Left cardiac atrium (tissue), 4 donors: ENCODE data around the gene CFAP100. TPM values are rescaled to one million over a fixed set of nuclear protein-coding genes. Genes with fewer than 3 reads are reported as not detected.

ENCODE experiments used
- ATAC-seq, 2 donors: fragments of 200-7000 bp; cut with Tn5 transposase; one replicate each; pipeline ENCODE4 v1.9.1; 2020; ENCODE audit warnings: mild to moderate bottlenecking in 2 of 2, moderate library complexity in 2 of 2
- DNase-seq: peaks from one replicate; pipeline ENCODE4 v3.0.0-alpha.2; 2020
- intact Hi-C, 2 donors: fragments of 100-400 bp; cut with DNase I; formaldehyde crosslinking; loops; one replicate each; pipeline versions ENCODE4 v1.14.1 to v1.15.1; 2022 to 2023
- total RNA-seq, 2 donors: library from RNA; stranded (reverse); fragmentation: NEBNext Ultra II Directional; extraction: Animal tissue kit (Norgen Biotek cat#: 25700); gene quantifications; one replicate each; pipeline ENCODE4 v1.2.1, GENCODE V29; 2021
- donor health status: DM: no; HTN: yes; CAD: no.
- donor health status: DM: no; HTN: yes; CAD: no; lungs with severe emphysema.
- donor health status: DM: yes; HTN: yes; CAD: no.
- donor health status: Dilated cardiomyopathy.

The CFAP100 gene
- total RNA-seq, 2 donors from 2014 or later = not detected

- intact Hi-C loops = loop anchor here in 1 of 2 donors (2.0 kb wide), 2 partner anchors 33 to 87 kb away; no protein-coding TSS in a partner anchor
- DNase-seq = peak; percentile 98
- peak; percentile 86 to 89 for ATAC-seq
These were observed 38.8 kb upstream of the CFAP100 start for GRCh38 chr3:126355777-126356372.

DNA sequence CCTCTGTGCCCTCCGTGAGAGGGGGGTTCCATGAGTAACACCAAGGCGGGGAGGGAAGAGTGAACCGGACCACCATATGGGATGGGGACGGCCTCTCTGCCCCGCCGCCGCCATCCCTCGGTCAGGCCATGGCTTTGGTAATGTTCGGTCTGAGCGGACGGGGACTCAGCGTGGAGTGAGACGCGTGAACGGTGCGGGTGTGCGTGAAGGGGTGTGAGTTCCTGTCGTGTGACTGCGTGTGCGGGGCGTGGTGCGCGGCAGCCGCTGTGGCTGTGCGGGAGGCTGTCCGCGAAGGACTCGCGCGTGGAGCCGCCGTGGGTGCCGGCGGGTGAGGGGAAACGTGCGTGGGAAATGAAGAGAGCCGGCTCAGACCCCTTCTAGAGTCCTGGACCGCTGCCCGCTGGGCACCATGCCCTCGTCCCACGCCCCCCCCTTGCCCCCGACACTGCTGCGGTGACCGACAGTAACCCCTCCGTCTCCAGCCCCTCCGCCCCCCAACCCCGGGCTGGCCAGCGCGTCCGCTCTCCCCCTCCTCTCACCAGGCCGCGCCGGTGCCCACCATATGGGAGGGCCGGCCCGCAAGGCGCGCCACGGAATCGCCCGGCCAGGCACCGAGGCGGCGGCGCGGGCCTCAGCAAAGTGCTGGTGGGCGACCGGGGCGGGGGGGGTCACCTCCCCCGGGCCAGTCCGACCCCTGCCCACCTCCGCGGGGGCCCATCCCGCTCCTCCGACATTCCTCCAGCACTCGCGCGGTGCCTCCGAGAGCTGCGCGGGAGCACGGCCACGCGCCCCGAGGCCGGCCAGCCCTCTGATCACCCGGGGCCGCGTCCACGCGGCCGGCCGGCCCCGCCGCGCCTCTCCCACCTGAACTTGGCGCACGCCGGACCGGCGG lies 38.1 kb upstream of the CFAP100 start:
- peak; percentile 6 to 17 for ATAC-seq
- intact Hi-C loops = loop anchor here in 1 of 2 donors (2.0 kb wide), 2 partner anchors 32 to 88 kb away; no protein-coding TSS in a partner anchor

DNA sequence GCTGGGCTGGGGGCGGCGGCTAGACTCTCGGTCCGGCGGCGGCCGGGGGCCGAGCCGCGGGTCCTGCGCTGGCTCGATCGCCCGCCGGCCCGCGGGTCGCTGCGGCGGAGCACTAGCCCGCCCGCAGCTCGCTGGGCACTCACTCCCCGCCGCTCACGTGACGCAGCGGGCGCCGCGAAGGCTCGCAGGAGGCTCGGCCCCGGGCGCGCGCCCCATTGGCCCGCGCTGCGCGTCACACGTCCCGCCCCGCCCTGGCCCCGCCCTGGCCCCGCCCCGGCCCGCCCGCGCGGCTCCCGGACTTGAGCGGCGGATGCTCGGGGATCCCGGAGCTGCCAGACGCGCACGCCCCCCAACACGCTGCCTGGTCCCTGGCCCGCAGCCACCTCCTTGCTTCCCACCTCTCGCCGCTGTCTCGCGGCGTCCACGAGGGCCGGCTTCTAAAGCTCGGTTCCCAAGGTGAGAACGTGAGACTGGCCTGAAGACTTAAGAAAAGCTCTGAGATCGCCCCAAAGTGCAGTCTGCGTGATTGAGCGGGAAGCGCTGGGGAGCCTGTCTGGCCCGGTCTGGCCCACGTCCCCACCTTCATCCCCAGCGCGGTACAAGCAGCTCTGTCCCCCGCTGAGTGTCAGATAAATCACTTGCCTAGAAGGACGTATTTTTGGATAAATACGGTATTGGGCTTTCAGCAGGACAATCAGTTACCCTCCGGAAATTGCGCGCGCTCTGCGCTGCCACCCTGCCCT lies 37.2 kb upstream of the CFAP100 start, which contains the start of gene KLF15:
KLF15 (minus strand) TSS at position 114 of the 743 bp plus-strand sequence. CDS start 4,486 bp downstream, outside the sequence.
- ATAC-seq (peak; percentile 77 to 85), DNase-seq (peak; percentile 90)
- intact Hi-C loops = loop anchor here in 1 of 2 donors (2.0 kb wide), 2 partner anchors 31 to 89 kb away; no protein-coding TSS in a partner anchor

More for the DNA sequence above, 38.1 kb upstream of the CFAP100 start:
- DNase-seq = peak; percentile 52

GRCh38 chr3:126358038-126358815 lies 36.5 kb upstream of the CFAP100 start:
- DNase-seq = peak; percentile 30
- peak in 1 of 2 donors; percentile 2 for ATAC-seq

GRCh38 chr3:126358816-126359181 lies 35.9 kb upstream of the CFAP100 start:
- DNase-seq (peak; percentile 8), ATAC-seq (no peak)
- intact Hi-C loops = no loop called here

More at GRCh38 chr3:126358038-126358815, 36.5 kb upstream of the CFAP100 start:
- intact Hi-C loops = no loop called here

- ATAC-seq (no peak), DNase-seq (peak; percentile 10)
- intact Hi-C loops = no loop called here
These were observed 34.5 kb upstream of the CFAP100 start for GRCh38 chr3:126360046-126360713.

DNA sequence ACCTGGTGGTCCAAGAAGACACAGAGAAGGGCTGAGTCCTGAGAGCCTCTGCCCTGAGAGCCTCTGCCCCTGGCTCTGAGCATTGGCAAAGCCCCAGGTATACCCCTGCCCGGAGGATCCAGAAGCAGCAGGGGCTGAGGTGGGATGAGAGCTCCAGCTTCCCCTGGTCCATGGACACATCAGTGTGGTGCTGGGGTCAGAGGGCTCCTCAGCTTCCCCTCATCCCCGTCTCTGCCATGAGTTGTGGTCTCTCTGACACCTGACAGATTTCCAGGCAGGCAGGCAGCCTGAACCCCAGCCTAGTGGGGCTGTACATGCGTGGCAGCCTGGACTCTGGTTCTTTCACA lies 34.0 kb upstream of the CFAP100 start:
- no peak for ATAC-seq
- intact Hi-C loops = no loop called here
- DNase-seq = no peak

GRCh38 chr3:126361211-126361610 lies 33.5 kb upstream of the CFAP100 start:
- DNase-seq (peak; percentile 3), ATAC-seq (no peak)
- intact Hi-C loops = no loop called here

DNA sequence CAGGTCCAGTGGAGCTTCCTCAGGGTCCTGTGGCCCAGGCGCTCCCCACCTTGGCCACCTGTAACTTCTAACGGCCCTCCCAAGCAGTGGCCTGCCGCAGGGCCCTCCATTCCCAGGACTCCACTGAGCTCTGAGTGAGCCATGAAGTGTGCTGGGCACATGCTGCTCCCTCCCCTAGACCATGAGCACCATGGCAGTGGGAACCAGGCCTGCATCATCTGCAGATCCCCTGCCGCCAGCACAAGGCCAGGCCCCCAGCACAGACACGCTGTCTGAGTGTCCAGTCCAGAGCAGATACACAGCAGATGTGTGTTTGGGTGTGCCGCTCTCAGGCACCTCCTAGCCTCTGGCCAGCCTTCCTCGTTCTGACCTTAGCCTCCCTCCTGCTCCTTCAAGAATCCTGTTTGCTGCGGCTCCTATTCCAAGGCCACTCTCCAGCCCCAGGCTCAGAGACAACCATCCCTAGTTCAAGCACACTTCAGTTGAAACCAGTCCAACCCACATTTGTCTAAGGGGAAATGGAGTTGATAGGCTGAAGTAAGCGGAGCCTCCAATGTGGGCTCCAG lies 30.5 kb upstream of the CFAP100 start:
- DNase-seq = no peak
- no peak for ATAC-seq
- intact Hi-C loops = no loop called here

GRCh38 chr3:126364731-126365301 lies 29.9 kb upstream of the CFAP100 start:
- intact Hi-C loops = no loop called here
- ATAC-seq (no peak), DNase-seq (no peak)

DNA sequence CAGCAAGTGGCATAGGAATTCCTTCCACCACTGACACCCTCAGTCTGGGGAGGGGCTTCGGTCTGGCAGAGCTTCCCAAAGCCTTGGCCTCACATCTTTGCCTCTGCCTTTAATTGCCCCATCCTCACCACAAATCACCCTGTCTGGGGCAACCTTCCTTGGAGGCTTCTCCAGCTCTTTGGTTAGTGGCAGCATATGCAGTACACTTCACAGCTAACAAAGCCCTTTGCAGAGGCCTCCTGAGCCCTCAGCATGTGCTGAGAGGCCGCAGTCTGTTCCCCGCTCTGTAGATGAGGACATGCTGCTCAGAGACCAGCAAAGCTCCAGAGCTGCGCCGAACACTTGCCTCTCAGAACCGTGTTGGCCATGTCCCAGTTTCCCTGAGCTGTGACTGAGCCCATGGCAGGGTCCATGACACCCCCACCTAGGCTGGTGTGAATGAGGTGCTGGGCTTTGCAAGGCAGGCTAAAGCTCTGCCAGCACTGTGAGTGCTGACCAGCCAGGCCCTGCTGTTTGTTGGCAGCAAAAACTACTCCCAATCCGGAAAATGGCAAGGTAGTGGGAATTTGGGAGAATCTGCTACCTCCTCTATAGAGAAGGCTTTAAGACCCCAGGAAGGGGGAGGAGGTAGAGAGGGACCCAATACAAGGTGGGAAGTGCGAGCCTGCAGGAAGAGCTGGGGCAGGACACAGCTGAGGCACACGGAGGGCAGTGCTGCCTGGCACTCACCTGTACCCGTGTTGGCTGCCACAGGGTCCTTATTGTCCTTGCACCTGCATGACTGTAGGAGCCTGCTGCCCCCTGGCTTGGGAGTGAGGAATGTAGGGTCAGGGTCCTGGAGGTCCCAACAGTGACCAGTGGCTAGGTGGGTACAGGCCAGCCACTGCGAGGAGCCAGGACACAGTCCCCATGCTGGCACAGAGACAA lies 29.1 kb upstream of the CFAP100 start:
- no peak for DNase-seq
- ATAC-seq = peak in 1 of 2 donors; percentile 9
- intact Hi-C loops = no loop called here

DNA sequence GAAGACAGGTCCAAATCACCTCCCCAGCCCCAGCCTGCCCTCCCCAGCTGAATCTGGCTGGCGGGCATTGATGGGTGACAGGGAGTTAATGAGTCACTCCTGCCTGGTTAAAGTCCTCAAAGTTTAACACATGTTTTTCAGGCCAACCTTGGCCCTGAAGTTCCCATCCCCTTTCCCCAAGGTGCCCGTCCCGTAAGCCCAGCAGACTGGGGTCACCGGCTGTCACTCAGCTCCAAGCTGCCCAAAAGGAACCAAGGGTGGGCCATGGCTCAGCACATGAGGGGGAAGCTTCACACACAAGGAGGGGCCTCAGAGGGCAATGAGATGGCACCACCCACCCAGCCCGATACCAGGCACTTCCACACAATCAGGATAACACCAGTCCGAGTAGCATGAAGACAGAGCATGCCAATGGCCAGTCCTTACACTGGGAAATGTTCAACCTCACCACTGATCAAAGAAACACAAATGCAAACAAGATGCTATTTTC lies 27.3 kb upstream of the CFAP100 start:
- DNase-seq (no peak), ATAC-seq (no peak)
- intact Hi-C loops = no loop called here

DNA sequence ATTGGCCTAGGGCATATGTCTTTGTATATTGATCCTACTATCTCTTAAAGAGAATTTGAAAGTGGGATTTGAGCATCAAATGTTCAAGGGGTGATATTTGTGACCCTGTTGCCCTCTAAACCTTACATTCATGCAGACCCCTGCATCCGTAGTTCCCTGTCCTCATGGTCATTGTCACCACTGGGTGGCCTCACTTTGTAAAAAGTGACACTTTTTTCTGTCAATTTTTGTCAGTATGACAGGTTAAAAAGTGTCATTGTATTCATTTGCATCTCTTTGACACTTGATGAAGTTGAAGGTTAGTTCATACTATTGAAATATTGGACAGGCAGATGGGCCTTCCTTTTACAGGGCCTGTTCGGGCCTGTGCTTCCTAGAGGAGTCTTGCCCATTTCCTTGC lies 25.2 kb upstream of the CFAP100 start:
- DNase-seq (no peak), ATAC-seq (no peak)
- intact Hi-C loops = no loop called here

DNA sequence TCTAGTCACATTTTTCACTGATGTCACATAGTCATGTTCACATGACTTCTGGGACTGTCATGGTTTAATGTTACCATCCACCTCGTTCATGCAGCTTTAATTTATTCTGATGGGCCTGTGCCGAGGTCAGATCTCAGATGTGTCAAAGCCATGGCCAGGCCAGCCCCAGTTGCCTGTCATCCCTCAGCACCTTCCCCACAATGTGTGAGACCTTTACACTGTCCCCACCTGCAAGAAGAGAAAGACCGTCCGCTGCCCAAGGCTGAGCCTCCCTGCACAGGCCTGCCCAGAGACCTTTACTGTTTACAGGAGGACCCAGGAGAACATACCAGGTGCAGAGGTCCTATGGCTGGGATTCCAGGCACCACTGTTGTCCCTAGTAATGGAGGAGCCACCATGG lies 24.7 kb upstream of the CFAP100 start:
- ATAC-seq (no peak), DNase-seq (no peak)
- intact Hi-C loops = no loop called here

DNA sequence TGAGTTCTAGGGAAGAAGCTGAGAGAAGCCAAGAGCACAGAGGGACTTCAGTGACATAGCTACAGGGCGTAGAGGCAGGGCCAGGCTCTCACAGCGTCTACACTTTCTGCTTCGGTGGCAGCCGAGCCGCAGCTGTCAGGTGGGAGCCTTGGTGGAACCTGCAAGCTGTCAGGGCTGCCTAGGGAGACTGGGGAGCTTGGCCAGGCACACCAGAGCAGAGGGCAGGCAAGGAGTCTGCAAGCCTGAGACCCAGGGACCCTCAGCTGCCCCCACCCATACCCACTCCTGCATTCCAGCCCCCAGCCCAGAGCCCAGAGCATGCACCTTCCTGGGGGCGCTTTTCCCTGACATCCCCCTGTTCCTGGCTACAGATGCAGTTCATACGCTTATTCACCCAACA lies 24.1 kb upstream of the CFAP100 start:
- no peak for ATAC-seq
- intact Hi-C loops = no loop called here
- no peak for DNase-seq

DNA sequence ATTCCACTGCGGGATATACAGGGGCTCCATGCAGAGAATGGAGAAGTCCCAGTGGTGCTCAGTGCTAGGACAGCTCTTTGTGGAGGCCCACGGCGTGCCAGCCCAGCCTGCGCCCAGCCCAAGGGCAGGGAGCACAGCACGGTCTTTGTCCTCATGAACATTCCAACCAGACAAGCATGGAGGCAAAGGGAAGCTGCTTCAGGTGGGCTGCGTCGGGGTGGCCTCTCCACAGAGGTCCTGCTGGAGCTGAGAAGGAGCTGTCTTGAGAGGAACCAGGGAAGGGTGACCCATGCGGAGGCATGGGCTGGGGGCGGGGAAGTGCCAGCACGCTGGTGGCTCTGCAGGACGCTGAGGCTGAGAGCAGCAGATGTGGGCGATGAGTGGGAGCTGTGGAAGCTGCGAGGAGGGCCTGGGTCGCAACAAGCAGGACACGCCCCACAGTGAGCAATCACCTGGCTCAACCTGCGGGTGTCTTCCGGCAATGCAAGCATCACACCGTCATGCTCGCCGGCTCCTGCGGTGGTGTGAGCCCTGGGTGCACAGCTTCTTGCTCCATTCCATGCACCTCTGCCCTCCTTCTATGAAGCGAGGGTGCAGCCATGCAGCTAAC lies 23.5 kb upstream of the CFAP100 start:
- ATAC-seq (no peak), DNase-seq (no peak)
- intact Hi-C loops = no loop called here
